ENCODE data around the gene PIK3R4.
A peak's percentile ranks its signal among the peaks of the same experiment; 100 is the strongest.

Gene PIK3R4

GRCh38 chr3:130779486-130779885, 32.9 kb upstream of the PIK3R4 start:
- no peak for DNase-seq (ENCODE audit: low spot score)
- no peak for TF ChIP-seq CTCF (IDR thresholded peaks at IDR 0.05; ENCODE audit: extremely low read depth, missing control alignments)

- DNase-seq (ENCODE audit: low spot score) = peak; percentile 56
These were observed 32.4 kb upstream of the PIK3R4 start for GRCh38 chr3:130779031-130779430.

GRCh38 chr3:130773366-130773765, 26.7 kb upstream of the PIK3R4 start:
- TF ChIP-seq CTCF (IDR thresholded peaks at IDR 0.05; ENCODE audit: extremely low read depth, missing control alignments) = no peak
- DNase-seq (ENCODE audit: low spot score) = no peak

More at GRCh38 chr3:130779031-130779430, 32.4 kb upstream of the PIK3R4 start:
- TF ChIP-seq CTCF (IDR thresholded peaks at IDR 0.05; ENCODE audit: extremely low read depth, missing control alignments) = no peak

GRCh38 chr3:130772129-130772528, 25.5 kb upstream of the PIK3R4 start:
- DNase-seq (ENCODE audit: low spot score) = no peak
- no peak for TF ChIP-seq CTCF (IDR thresholded peaks at IDR 0.05; ENCODE audit: extremely low read depth, missing control alignments)

- DNase-seq (ENCODE audit: low spot score) = no peak
- TF ChIP-seq CTCF (IDR thresholded peaks at IDR 0.05; ENCODE audit: extremely low read depth, missing control alignments) = no peak
These were observed 24.0 kb upstream of the PIK3R4 start for GRCh38 chr3:130770644-130771043.

- TF ChIP-seq CTCF (IDR thresholded peaks at IDR 0.05; ENCODE audit: extremely low read depth, missing control alignments) = no peak
- DNase-seq (ENCODE audit: low spot score) = no peak
These were observed 15.2 kb upstream of the PIK3R4 start for GRCh38 chr3:130761730-130762311.

- no peak for TF ChIP-seq CTCF (IDR thresholded peaks at IDR 0.05; ENCODE audit: extremely low read depth, missing control alignments)
- no peak for DNase-seq (ENCODE audit: low spot score)
These were observed 14.3 kb upstream of the PIK3R4 start for GRCh38 chr3:130760922-130761321.
